ENCODE measurements around the gene OLFML3.

DNA sequence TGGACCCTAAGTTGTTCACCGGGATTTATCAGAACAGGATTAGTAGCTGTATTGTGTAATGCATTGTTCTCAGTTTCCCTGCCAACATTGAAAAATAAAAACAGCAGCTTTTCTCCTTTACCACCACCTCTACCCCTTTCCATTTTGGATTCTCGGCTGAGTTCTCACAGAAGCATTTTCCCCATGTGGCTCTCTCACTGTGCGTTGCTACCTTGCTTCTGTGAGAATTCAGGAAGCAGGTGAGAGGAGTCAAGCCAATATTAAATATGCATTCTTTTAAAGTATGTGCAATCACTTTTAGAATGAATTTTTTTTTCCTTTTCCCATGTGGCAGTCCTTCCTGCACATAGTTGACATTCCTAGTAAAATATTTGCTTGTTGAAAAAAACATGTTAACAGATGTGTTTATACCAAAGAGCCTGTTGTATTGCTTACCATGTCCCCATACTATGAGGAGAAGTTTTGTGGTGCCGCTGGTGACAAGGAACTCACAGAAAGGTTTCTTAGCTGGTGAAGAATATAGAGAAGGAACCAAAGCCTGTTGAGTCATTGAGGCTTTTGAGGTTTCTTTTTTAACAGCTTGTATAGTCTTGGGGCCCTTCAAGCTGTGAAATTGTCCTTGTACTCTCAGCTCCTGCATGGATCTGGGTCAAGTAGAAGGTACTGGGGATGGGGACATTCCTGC is 3.9 kb upstream of the OLFML3 start:
- TF ChIP-seq, protein P1, sequence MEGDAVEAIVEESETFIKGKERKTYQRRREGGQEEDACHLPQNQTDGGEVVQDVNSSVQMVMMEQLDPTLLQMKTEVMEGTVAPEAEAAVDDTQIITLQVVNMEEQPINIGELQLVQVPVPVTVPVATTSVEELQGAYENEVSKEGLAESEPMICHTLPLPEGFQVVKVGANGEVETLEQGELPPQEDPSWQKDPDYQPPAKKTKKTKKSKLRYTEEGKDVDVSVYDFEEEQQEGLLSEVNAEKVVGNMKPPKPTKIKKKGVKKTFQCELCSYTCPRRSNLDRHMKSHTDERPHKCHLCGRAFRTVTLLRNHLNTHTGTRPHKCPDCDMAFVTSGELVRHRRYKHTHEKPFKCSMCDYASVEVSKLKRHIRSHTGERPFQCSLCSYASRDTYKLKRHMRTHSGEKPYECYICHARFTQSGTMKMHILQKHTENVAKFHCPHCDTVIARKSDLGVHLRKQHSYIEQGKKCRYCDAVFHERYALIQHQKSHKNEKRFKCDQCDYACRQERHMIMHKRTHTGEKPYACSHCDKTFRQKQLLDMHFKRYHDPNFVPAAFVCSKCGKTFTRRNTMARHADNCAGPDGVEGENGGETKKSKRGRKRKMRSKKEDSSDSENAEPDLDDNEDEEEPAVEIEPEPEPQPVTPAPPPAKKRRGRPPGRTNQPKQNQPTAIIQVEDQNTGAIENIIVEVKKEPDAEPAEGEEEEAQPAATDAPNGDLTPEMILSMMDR (IDR thresholded peaks at IDR 0.05; ENCODE audit: low read depth, low read length): no peak
- no peak for TF ChIP-seq EZH2phosphoT487 (IDR thresholded peaks at IDR 0.05; ENCODE audit: low read depth)

Measured in OCI-LY3 (cell line).